HS-5 (cell line): ENCODE results near the gene GEMIN8.

Source experiments
- DNase-seq: peaks from one replicate; pipeline ENCODE4 v3.0.0-alpha.2; 2012; ENCODE audit warnings: low read depth

The GEMIN8 gene

GRCh38 chrX:14015941-14016340 is 13.8 kb downstream of the GEMIN8 start:
- DNase-seq = no peak

- DNase-seq = no peak
These were observed 14.4 kb downstream of the GEMIN8 start for GRCh38 chrX:14015294-14015693.

- no peak for DNase-seq
These were observed 15.2 kb downstream of the GEMIN8 start for GRCh38 chrX:14014526-14014925.

- no peak for DNase-seq
These were observed 16.6 kb downstream of the GEMIN8 start for GRCh38 chrX:14013054-14013453.

GRCh38 chrX:14010566-14010965 is 19.1 kb downstream of the GEMIN8 start:
- DNase-seq = no peak

- DNase-seq = no peak
These were observed 23.2 kb downstream of the GEMIN8 start for GRCh38 chrX:14006540-14006939.

- no peak for DNase-seq
These were observed 25.7 kb downstream of the GEMIN8 start for GRCh38 chrX:14003876-14004425.

- DNase-seq = no peak
These were observed 26.7 kb downstream of the GEMIN8 start for GRCh38 chrX:14003028-14003427.

- no peak for DNase-seq
These were observed 33.0 kb downstream of the GEMIN8 start for GRCh38 chrX:13996650-13997049.

- peak; percentile 13 for DNase-seq
These were observed 35.1 kb downstream of the GEMIN8 start for GRCh38 chrX:13994536-13995080.

GRCh38 chrX:13994104-13994503 is 35.6 kb downstream of the GEMIN8 start:
- DNase-seq = no peak

GRCh38 chrX:13990126-13990800 is 39.4 kb downstream of the GEMIN8 start:
- no peak for DNase-seq

- no peak for DNase-seq
These were observed 43.8 kb downstream of the GEMIN8 start for GRCh38 chrX:13985697-13986435.

- no peak for DNase-seq
These were observed 46.0 kb downstream of the GEMIN8 start for GRCh38 chrX:13983734-13984133.

- no peak for DNase-seq
These were observed 61.5 kb downstream of the GEMIN8 start for GRCh38 chrX:13968198-13968597.

- no peak for DNase-seq
These were observed 62.1 kb downstream of the GEMIN8 start for GRCh38 chrX:13967636-13968035.

GRCh38 chrX:13966793-13967125 is 62.9 kb downstream of the GEMIN8 start:
- no peak for DNase-seq

GRCh38 chrX:13966071-13966792 is 63.5 kb downstream of the GEMIN8 start:
- no peak for DNase-seq

GRCh38 chrX:13965531-13965930 is 64.2 kb downstream of the GEMIN8 start:
- no peak for DNase-seq

GRCh38 chrX:13956998-13957397 is 72.7 kb downstream of the GEMIN8 start:
- no peak for DNase-seq
